Epithelial cell of prostate (primary cell): ENCODE results near the gene SLC24A3.
A peak's percentile ranks its signal among the peaks of the same experiment; 100 is the strongest.

Source experiments
- DNase-seq: peaks from one replicate; pipeline ENCODE4 v3.0.0-alpha.2; 2011; ENCODE audit warnings: low read depth, low spot score
- H3K27ac ChIP-seq: fragments of 450-650 bp; 2 replicates; pipeline ENCODE4 v1.5.1; 2017; ENCODE audit warnings: mild to moderate bottlenecking

SLC24A3 gene

DNA sequence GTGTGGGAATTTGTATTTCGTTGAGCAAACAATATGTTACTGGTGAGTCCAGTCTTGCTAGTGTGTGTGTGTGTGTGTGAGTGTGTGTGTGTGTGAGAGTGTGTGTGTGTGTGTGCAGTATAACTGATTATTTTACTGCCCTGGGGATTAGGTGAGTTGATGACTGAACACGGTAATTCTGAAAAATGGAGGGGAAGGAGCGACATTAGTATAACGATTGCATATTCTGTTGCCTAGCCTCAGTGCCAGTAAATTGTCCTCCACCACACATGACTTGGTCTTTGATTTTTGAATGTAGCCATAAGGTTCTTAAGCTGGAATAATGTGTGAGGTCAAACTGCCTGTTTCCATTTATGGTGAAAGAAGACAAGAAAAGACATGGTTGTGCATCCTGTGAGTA lies 121.1 kb downstream of the SLC24A3 start:
- no peak overlapping the region for H3K27ac ChIP-seq
- DNase-seq = no peak

DNA sequence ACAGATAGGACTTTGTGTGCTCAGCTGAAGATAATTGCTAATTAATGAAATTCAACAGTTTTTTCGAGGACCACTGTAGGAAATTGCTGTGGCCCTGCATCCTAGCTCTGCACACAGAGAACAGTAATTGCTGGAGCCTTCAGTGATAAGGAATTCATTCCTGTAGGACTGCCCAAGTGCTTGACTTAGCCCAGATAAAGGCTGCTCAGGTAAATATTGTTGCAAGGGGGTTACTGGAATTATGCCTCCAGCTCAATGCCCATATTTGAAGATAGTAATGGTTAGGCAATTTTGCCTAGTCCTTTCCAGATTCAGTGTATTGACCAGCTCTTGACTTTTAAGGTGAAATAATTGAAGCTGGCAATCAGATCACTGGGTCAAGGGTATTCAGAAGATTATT lies 122.9 kb downstream of the SLC24A3 start:
- no peak for DNase-seq

DNA sequence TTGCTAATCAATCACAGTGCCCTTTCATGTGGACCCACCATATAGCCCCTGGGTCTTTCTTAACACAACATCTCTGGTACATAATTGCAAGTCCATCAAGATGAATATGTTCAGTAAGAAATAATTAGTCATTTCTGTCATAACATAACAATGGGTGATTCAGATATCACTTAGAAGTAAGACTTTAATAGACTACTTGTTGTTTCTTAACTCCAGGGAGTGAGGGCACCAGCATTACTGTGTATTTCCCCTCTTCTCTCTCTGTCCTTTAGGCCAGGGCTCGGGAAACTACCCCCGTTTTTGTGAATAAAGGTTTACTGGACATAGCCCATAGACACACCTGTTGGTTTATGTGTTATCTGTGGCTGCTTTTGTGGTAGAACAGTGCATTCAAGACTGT lies 123.5 kb downstream of the SLC24A3 start:
- DNase-seq = no peak
- H3K27ac ChIP-seq = peak overlapping the region; percentile 66

More for the DNA sequence above, 122.9 kb downstream of the SLC24A3 start:
- no peak overlapping the region for H3K27ac ChIP-seq

DNA sequence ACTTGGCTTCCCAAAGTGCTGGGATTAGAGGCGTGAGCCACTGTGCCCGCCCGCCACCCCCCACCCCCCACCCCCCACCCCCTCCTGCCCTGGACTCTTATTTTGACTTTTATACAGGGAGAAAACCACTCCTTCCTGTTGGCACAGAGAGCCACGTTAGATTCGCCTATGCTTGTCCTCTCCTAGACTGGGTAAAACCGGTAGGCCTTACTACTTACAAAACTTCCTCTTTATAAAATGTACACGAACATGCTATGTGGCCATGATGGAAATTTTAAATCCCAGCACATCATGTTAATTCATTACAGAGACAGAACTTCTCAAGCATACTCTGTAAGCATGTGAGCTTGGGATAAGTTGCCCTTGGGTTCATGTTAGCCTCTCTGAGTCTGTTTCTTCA lies 124.2 kb downstream of the SLC24A3 start:
- peak overlapping the region; percentile 66 for H3K27ac ChIP-seq
- no peak for DNase-seq

DNA sequence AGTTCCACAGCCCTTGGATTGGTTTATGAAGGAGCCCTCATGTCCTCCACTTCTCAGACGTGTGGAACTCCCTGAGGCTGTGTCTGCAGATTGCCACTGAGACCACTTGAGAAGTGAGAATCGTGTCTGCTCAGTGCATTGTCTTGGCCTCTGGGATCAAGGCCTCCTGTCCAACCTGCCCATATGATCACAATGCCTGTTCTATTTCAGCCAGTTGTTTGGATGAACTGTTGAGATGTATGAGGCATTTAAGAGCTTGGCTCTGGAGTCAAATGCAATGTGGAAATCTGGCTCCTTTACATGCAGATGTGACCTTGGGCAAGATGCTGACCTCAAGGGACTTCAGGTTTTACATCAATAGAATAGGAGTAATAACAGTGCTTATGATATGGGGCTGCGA lies 125.9 kb downstream of the SLC24A3 start:
- no peak overlapping the region for H3K27ac ChIP-seq
- DNase-seq = no peak

DNA sequence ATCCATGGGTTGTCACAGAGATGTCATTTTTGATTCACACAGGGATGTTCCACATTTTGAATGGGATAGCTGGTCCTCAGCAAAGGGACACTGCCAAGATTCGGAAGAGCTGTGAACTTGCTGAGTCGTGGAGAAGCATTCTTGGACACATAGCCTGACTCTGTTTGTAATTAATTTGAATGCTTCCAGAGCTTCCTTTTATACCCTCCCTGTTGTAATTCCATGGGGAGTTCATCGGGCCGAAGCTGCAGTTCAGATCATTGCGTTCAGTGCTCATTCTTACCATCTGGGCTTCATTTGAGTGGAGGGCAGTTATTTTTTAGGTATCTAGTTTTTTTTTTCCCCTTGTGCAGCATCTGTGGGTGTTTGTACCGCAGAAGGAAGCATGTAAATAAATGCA lies 126.5 kb downstream of the SLC24A3 start:
- H3K27ac ChIP-seq = no peak overlapping the region
- DNase-seq = no peak

DNA sequence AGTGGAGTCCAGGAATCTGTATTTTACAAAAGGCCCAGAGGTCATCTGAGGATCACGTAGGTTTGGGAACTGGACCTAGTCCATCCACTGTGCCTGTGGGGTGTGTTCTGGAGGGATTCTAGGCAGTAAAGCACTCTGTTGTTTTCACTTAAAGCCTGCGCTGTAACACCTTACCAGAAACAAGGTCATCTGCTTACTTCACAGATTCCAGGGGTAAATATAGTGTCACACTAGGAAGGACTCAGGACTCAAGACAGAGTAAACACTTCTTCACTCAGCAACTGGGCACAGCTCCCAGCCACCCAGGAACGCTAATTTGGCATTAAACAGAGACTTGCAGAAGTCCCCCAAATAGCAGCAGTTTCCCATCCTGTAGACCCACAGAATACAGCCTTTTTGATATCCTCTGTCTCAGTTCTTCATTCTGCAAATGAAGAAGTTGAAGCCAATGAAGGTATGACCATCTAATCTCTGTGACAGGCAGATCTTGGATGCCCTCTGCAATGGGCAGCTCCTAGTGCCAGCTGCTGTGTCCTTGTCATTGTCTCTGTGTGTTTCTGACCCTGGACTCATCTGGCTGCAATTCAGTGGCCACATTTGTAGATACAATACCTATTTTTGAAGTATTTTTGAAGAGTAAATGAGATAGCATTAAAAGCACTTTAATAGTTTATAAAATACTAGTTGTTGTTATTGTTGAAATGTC lies 129.1 kb downstream of the SLC24A3 start:
- no peak for DNase-seq
- no peak overlapping the region for H3K27ac ChIP-seq

DNA sequence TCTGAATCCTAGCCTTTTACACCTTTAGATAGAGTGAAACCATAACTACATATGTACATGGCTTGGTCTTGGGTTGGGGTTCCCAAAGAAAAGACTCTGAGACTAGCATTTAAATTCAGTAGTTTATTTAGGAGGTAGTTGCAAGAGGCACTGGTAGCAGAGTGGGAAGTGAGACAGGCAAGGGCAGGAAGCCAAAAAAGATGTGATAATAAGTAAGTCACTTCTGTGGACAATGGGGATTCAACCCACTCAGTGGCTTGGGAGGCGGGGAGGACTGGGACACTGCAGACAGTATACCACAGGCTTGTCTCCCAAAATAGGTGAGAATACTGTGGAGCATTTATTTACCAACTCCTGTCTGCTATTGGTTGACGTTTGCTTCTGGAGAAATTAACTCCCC lies 131.9 kb downstream of the SLC24A3 start:
- no peak for DNase-seq
- H3K27ac ChIP-seq = no peak overlapping the region

DNA sequence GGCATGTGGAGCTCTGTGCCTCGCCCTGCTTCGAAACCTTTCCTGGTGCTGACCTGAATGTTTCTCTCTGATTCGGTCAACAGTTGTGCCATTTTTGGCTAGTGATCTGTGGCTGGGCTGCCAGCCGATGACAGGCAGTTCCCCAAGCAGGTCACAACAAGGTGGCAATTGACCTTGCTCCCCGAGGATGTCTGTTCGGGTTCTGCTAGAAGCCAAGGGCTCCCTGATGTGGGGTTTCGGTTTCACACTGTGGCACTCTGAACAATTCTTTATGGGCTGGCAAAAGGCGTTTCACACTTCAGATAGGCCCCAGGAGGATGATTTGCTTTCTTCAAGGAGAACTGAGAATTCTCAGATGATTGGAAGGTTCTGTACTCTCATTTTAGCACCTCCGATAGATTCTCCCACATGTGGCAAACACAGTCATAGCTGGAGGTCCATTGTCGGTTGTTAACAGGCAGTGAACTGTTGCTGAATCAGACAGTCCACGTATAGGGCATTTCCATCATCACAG lies 135.6 kb downstream of the SLC24A3 start:
- H3K27ac ChIP-seq = no peak overlapping the region

DNA sequence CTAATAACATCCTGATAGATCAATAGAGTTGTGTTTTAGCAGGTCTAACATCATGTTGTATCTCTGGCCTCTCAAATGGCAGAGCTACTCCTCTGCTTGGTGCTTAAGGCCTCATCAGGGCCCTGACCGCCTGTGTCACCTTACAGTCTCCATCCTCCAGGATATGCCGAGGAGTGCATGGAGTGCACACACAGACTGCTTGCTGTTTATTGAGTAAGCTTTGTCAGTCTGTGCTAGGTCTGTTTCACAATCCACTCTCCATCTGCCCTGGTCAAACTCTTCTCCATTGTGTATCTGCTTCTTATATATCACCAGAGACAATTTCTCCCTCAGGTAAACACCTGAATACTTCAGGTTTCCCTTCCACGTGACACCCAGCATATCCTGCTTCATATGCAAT lies 136.1 kb downstream of the SLC24A3 start:
- no peak overlapping the region for H3K27ac ChIP-seq
- no peak for DNase-seq

More for the DNA sequence above, 135.6 kb downstream of the SLC24A3 start:
- no peak for DNase-seq

DNA sequence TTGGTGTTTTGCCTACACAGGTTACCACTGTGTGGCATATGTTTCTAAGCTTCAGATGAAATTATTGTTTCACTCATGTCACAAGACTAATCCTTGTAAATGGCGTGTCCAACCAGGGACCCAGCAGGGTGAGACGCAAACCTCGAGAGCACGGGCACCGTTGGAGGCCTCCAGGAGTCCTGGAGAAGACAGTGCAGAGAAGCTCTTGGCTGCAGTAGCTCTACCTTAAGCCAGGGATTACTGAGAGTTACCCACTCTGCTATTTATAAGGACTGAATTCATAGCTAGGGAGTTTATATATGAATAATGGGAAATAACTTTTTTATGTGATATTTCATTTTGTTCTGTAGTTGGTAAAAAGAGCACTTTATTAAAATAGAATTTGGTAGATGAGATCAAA lies 137.4 kb downstream of the SLC24A3 start:
- H3K27ac ChIP-seq = no peak overlapping the region
- no peak for DNase-seq

DNA sequence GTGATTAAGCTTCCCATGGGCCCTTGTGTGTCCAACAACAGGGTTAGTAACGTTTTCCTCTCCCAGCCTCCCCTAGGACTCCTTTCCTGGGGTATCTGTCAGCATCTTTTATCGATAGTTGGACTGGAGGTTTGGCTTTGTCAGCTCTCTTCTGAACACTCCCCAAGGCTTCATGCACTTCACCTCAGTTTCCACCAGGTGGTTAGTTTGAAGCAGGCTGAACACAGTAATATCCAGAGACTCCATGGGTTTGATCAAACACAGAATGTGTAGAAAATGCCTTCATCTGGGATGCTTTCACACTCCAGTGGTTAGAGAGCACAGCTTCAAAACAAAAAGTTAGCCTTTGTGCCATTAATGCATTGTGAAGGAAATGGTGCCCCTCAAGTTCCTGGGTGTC lies 139.1 kb downstream of the SLC24A3 start:
- DNase-seq = no peak
- no peak overlapping the region for H3K27ac ChIP-seq

DNA sequence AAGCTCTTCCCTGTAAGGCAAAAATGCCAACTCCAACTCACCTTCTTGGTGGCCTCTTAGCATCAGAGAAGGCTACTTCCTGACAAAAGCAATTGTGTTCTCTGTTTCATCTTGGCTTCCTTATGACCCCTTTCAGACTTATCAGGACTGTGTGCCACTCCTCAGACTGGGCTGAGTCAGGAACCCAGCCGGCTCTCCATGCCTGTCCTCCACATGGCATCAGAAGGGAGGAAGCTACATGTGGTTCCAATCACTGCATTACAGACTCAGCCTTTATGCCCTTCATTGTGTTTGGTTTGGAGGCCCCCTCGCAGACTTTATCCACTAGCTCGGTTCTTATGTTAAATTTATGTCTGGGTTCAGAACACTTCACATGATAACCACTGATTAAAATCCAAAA lies 142.5 kb downstream of the SLC24A3 start:
- H3K27ac ChIP-seq = no peak overlapping the region
- no peak for DNase-seq

DNA sequence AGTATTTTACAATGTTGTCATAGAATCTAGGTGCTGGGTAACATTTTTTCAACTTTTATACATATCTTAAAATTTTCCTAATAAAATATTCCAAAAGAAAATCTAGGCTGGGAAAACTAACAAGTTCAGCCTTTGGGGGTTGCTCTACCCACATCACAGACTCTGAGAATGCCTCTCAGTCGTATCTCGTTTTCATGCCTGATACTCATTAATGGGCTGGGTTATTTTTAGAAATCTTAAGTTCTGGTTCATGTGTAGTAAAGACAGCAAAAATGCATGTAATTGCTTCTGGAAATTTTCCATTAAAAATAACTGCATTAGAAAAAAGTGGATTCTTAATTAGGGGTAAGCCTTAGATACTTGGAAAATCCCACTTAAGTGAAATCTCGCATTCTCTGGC lies 149.3 kb downstream of the SLC24A3 start:
- no peak for DNase-seq
- no peak overlapping the region for H3K27ac ChIP-seq

DNA sequence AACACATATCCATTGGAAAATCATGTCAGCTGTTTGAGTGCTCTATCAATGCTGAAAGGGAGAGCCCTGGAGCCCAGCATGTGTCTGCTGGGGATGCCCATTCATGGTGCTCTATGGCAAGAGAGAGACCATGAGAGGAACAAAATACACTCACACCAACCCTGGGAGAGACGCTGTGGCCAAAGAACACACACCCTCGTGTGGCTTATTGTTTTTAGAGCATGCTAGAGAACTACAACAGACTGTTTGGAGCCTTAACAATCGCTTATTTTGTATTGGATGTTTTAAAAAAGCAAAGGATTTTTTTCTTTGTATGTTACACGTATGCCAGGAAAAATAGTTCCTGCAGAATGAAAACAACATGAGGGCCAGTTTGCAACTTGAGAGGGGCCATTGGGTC lies 151.0 kb downstream of the SLC24A3 start:
- H3K27ac ChIP-seq = no peak overlapping the region
- no peak for DNase-seq

DNA sequence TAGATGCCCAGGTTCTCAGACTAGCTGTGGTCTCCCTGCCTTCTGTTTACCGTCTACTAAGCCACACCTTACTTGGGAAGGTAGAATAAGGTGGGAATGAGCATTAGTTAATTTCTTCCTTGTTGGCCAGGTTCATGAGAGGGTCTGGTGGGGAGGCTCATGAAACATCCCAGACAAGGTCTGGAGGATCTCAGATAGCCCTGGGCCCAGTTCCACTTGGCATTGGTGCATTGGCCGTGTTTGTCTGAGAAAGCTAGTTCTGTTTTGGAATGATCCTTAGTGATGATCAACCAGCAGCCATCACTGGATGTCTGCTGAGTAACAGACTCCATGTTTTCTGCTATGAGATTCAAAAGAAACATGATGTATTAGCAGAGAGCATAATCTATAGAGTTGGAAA lies 155.1 kb downstream of the SLC24A3 start:
- DNase-seq = no peak
- no peak overlapping the region for H3K27ac ChIP-seq

DNA sequence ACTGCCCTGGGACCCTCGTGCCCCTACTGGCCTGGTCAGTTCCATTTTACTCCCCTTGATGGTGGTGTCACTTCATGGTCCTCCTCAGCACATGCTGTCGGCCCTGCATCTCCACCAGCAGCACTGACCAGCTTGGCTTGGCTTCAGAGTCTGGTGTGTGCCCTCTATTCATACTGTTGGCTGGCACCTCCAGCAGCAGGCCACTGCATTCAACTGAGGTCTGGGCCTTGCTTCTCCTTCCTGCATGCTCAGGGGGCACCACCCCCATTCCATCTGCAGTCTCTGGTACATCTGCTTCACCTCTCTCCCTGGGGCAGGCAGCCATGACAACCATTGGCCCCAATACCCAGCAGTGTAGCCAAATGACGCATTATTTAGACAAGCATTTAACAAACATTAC lies 155.9 kb downstream of the SLC24A3 start:
- H3K27ac ChIP-seq = no peak overlapping the region
- DNase-seq = no peak

DNA sequence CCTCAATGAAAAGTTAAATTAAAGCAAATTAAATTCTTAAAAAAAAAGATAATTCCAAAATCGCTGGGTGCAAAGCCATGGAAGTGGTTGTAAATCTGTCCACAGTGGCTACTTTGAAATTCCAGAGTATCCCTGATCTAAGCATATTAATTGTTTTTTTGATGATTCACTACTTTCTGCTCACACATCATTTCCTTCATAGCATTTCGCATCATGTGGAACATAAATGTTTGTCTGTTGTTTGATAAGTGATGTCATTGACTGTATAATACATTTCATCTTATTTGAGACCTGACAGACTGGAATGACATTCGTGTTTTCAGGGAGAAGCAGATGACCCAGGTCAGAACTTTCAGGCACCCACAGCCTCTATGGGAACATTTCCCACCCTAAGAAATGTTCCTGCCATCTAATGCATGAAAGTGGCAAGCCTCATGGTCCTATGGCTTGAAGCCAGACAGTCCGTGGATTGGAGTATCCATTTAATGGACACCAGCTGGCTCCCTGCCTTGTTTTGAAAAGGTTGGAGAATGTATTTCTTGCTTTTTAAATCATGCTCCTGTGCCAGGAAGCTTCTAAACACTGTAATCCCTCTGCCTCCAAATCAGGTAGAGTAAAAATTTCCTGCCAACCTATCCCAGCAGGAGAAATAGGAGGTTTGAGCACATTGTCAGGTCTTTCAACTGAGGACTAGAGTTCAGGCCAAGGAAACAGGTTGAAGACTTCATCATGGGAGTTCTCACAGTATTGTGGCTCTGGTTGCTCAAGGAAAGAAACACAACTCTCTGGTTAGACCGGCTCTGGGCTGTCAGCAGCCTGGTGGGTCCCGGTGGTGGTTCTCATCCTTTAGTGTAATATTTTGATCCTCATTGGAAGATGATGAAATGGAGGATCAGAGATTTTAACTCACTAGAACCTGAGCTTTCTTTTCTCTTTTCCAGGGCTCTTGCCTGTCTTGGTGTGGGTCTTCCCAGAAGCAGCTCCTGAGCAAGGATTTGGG lies 157.9 kb downstream of the SLC24A3 start:
- H3K27ac ChIP-seq = no peak overlapping the region
- no peak for DNase-seq

DNA sequence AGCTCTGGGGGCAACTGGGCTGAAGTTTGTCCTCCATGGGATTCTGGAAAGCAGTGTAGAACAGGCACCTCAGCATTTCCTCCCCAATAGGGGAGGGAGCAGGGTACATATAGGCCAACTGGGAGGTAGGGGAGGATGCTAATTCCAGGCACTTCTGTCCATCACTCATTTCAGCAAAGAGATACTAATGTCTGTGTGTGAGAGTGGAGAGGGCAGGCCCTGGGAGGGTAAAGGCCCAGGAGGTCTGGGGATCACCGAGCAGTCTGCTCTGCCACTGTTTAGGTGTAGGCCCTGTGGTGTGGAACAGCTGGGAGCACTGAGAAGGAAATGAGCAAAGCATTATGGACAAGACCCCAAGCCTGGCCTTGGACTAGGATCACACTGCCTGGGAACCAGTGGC lies 158.7 kb downstream of the SLC24A3 start:
- no peak for DNase-seq
- no peak overlapping the region for H3K27ac ChIP-seq

DNA sequence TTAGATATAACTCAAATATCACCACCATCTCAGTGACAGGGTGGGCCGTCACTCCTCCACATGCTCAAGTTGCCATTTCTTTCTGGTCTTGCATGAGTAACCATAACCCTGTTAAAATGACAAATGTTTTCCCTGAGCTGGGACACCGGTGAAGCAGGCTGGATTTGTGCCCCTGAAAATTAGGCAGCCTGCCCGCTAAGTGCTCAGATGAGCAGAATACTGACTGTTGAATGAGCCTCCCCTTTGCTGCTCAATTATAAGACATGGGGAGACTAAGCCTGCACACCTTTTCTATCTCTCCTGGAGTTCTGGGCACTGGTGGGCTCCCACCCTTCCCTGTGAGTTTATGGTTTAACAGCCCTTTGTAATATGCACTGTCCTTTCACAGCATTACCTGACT lies 161.8 kb downstream of the SLC24A3 start:
- H3K27ac ChIP-seq = no peak overlapping the region
- DNase-seq = no peak

DNA sequence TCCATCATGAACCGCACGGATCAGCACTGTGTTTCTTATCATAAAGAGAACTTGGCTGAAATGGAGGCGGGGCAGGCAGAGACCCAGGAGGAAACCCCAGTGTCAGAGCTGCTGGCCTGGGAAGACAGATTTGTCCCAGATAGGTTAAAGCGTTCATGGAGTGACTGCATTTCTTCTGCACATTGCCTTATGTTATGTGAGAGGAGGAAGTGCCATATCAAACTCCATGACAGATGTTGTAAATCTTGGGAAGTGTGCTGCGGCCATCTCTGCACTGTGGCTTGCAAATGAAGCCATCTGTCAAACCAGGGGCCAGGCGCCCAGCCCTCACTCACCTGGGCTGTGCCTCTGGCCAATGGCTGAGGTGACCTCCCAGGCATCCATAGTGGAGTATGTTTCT lies 163.0 kb downstream of the SLC24A3 start:
- H3K27ac ChIP-seq = no peak overlapping the region
- no peak for DNase-seq
